OCI-LY3 (cell line): ENCODE measurements around the gene NOL4L.

Source experiments
- H2AFZ ChIP-seq: fragments of 200-600, 300-600 bp; shearing (Covaris generic); 2 replicates; pipeline ENCODE4 v1.6.0; 2014; ENCODE audit warnings: antibody characterized with exemption, low read depth, low read length
- H3K27ac ChIP-seq: fragments of 200-600, 300-600 bp; sonication (generic); 2 replicates; pipeline ENCODE4 v1.5.1; 2014; ENCODE audit warnings: mild to moderate bottlenecking, low read length, moderate library complexity, mixed read lengths
- H3K27me3 ChIP-seq: fragments of 200-600, 300-600 bp; sonication (generic); 2 replicates; pipeline ENCODE4 v1.6.1; 2014; ENCODE audit warnings: low read depth, low read length, mixed read lengths
- H3K36me3 ChIP-seq: fragments of 200-600, 300-600 bp; sonication (generic); replicated peaks from 2 replicates; pipeline ENCODE3; 2014; ENCODE audit warnings: low read depth, low read length, mixed read lengths
- H3K4me1 ChIP-seq: fragments of 300-600, 200-600 bp; sonication (generic); 2 replicates; pipeline ENCODE4 v1.6.1; 2014; ENCODE audit warnings: low read length, mixed read lengths
- H3K4me2 ChIP-seq: fragments of 200-600, 300-600 bp; sonication (generic); 2 replicates; pipeline ENCODE4 v1.6.1; 2014; ENCODE audit warnings: low read length, mixed read lengths
- H3K4me3 ChIP-seq: fragments of 300-600, 200-600 bp; sonication (generic); 2 replicates; pipeline ENCODE4 v1.5.1; 2014; ENCODE audit warnings: antibody characterized with exemption, mild to moderate bottlenecking, low read length, moderate library complexity
- H3K79me2 ChIP-seq: fragments of 300-600, 200-600 bp; shearing (Covaris generic); 2 replicates; pipeline ENCODE4 v1.6.1; 2014; ENCODE audit warnings: mild to moderate bottlenecking, low read length, mixed read lengths
- H3K9ac ChIP-seq: fragments of 300-600, 200-600 bp; shearing (Covaris generic); 2 replicates; pipeline ENCODE4 v1.6.0; 2014; ENCODE audit warnings: mild to moderate bottlenecking, low read length, moderate library complexity
- H3K9me3 ChIP-seq: fragments of 200-600, 300-600 bp; shearing (Covaris generic); 2 replicates; pipeline ENCODE4 v1.6.1; 2014; ENCODE audit warnings: low read length, mixed read lengths; ENCODE audit not compliant: insufficient read depth
- H4K20me1 ChIP-seq: fragments of 200-600, 300-600 bp; sonication (generic); 2 replicates; pipeline ENCODE4 v1.6.1; 2016; ENCODE audit warnings: low read length, mixed read lengths; ENCODE audit not compliant: insufficient read depth
- CTCF ChIP-seq: fragments of 200-600, 300-600 bp; sonication (generic); IDR thresholded peaks from 2 replicates; pipeline ENCODE4 v1.5.1; 2014; ENCODE audit warnings: antibody characterized with exemption, low read length, low read depth
- EZH2phosphoT487 ChIP-seq: fragments of 200-600 bp; shearing (Covaris generic); IDR thresholded peaks from 2 replicates; pipeline ENCODE4 v1.6.1; 2018; ENCODE audit warnings: antibody characterized with exemption, mixed run types, low read depth

Gene NOL4L

GRCh38 chr20:32622585-32623468 is 37.7 kb upstream of the NOL4L start:
- H3K27me3 ChIP-seq = peaks cover 11% of the 10 kb centered on the region; the same call in 1 of the 2 replicates

GRCh38 chr20:32621891-32622584 is 36.9 kb upstream of the NOL4L start:
- Histone ChIP-seq H3K79me2 (no peaks in the 10 kb centered on the region), H3K27ac (no peak overlapping the region), H3K36me3 (no peaks in the 10 kb centered on the region), H3K9ac (no peak overlapping the region), H4K20me1 (no peaks in the 10 kb centered on the region), H3K4me3 (no peak overlapping the region), H3K9me3 (no peaks in the 10 kb centered on the region), H3K27me3 (peaks cover 6% of the 10 kb centered on the region; the same call in 1 of the 2 replicates), H3K4me1 (peaks cover 1% of the 10 kb centered on the region), H2AFZ (no peak overlapping the region), H3K4me2 (no peak overlapping the region)
- TF ChIP-seq EZH2phosphoT487 = no peak

More at GRCh38 chr20:32622585-32623468, 37.7 kb upstream of the NOL4L start:
- H2AFZ ChIP-seq = no peak overlapping the region
- no peaks in the 10 kb centered on the region for H3K79me2 ChIP-seq
- no peaks in the 10 kb centered on the region for H3K9me3 ChIP-seq
- H3K27ac ChIP-seq = no peak overlapping the region
- H3K4me3 ChIP-seq = no peak overlapping the region
- H3K4me1 ChIP-seq = peaks cover 9% of the 10 kb centered on the region
- H3K4me2 ChIP-seq = no peak overlapping the region
- no peaks in the 10 kb centered on the region for H4K20me1 ChIP-seq
- H3K9ac ChIP-seq = no peak overlapping the region
- TF ChIP-seq CTCF (no peak), EZH2phosphoT487 (no peak)
- H3K36me3 ChIP-seq = no peaks in the 10 kb centered on the region

DNA sequence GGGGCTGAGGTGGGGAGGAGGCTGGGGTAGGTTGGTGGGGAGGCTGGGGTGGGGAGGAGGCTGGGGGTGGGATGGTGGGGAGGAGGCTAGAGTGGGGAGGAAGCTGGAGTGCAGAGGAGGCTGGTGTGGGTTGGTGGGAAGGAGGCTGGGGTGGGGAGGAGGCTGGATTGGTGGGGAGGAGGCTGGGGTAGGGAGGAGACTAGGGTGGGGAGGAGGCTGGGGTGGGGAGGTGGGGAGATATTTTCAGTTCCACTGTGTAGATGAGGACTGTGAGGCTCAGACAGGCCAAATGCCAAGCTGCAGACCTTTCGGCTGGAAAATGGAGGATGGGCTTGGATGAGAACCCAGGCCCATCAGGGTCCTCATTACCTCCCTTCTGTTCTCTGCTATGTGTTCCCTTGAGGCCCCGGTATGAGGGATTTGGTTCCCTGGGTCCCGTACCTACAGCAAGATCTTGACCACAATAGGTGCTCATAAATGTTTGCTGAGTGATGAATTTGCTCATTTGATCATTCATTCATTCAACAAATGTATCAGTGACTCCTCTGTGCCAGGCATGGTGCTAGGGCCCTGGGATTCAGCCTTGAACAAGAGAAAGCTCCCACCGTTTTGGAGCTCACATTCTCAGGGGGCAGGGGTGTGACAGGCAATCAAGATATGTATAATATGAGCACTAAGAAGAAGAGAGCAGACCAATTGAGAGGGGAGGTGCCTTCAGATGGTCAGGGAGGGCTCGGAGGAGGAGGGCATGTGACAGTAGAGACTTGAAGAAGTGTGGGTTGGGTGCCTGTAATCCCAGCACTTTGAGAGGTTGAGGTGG is 36.1 kb upstream of the NOL4L start:
- Histone ChIP-seq H3K27ac (no peak overlapping the region), H3K27me3 (no peaks in the 10 kb centered on the region; the same call in 1 of the 2 replicates), H3K79me2 (no peaks in the 10 kb centered on the region), H3K4me2 (no peak overlapping the region), H3K4me3 (no peak overlapping the region), H3K9ac (no peak overlapping the region), H3K36me3 (no peaks in the 10 kb centered on the region), H3K4me1 (no peaks in the 10 kb centered on the region), H2AFZ (no peak overlapping the region), H3K9me3 (no peaks in the 10 kb centered on the region), H4K20me1 (no peaks in the 10 kb centered on the region)
- no peak for TF ChIP-seq EZH2phosphoT487
- TF ChIP-seq CTCF = no peak

- H4K20me1 ChIP-seq = no peaks in the 10 kb centered on the region
- H3K4me1 ChIP-seq = no peaks in the 10 kb centered on the region
- H3K27ac ChIP-seq = no peak overlapping the region
- H2AFZ ChIP-seq = no peak overlapping the region
- H3K4me2 ChIP-seq = no peak overlapping the region
- no peak overlapping the region for H3K9ac ChIP-seq
- no peaks in the 10 kb centered on the region for H3K36me3 ChIP-seq
- no peaks in the 10 kb centered on the region for H3K9me3 ChIP-seq
- no peaks in the 10 kb centered on the region for H3K79me2 ChIP-seq
- H3K27me3 ChIP-seq = no peaks in the 10 kb centered on the region; the same call in none of the 2 replicates
- no peak overlapping the region for H3K4me3 ChIP-seq
- TF ChIP-seq EZH2phosphoT487 = no peak
Observed at GRCh38 chr20:32619586-32619985, 34.5 kb upstream of the NOL4L start.
